Adrenal gland (tissue), 5 donors: ENCODE data around the gene KRT71.

Experiments used
- CTCF ChIP-seq, 6 experiments: fragments of 450-650 bp in 4 of 6; fragments of 200-600 bp in 2 of 6; sonication (generic) in 1 of 6; IDR thresholded peaks; 1 replicate in 5 of 6; 2 replicates in 1 of 6; pipeline versions ENCODE4 v1.5.1 to v1.8.0; 2016 to 2021; ENCODE audit warnings: antibody characterized with exemption in 6 of 6, mild to moderate bottlenecking in 2 of 6, moderate library complexity in 1 of 6
- POLR2A ChIP-seq, 2 donors: fragments of 450-650 bp; IDR thresholded peaks; one replicate each; pipeline ENCODE4 v1.6.1; 2017; ENCODE audit warnings: antibody characterized with exemption in 2 of 2, mild to moderate bottlenecking in 2 of 2, moderate library complexity in 1 of 2
- donor health status: DM: no; HTN: no; CAD: no.

GRCh38 chr12:52499806-52500560 is 53.0 kb downstream of the KRT71 start:
- TF ChIP-seq CTCF (IDR thresholded peaks at IDR 0.05) (no peak), POLR2A (IDR thresholded peaks at IDR 0.05) (no peak)
